8988T (cell line): Measurements from ENCODE around the gene NFATC2.

Source experiments
- DNase-seq: peaks from one replicate; pipeline ENCODE4 v3.0.0; 2011

Gene NFATC2

DNA sequence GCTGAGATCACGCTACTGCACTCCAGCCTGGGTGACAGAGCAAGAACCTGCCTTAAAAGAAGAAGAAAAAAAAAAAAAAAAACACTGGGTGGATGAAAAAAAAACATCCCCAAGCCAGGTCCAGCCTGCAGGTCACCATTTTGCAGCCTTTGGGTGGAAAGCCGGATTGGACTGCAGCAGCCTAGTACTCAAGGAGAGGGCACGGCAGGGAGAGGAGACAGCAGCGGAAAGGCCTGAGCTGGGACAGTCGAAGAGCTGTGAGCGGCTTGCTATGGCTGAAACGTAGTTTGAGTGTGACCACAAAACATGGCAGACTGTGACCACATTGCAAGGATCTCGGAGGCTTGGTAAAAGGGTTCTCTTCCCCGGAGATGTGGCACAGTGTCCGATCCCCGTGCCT lies 173.0 kb downstream of the NFATC2 start:
- DNase-seq: no peak

DNA sequence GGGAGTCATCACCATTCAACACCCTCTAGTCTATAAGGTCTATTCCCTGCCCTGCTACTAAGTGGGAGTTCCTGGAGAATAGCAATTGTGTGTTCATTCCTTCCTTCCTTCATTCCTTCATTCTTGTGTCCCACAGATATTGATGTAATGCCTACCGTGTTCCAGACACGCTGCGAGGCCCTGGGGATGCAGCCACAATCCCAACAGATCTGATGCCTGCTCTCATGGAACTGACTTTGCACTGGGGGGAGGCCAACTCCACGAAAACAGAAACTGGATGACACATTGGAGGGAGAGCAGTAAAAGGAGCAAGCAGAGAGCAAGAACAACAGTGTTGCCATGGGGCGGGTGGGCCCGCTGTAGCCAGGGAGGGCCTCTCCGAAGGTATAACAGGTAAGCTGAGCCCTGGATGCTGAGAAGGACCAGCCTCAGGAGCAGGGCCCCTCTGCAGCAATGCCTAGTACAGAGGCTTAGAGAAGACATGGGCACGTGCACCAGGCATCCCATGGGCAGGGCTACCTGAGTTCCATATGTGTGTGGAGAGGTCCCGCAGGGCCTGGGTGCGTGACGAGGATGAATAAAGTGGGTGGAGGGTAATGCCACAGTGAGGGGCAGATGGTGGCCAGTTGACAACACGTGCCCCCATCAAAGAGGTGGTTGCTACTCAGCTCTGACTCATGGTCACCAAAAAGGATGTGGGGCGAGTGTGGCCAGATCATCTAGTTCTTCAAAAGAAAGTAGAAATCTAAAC lies 173.9 kb downstream of the NFATC2 start:
- DNase-seq: no peak

DNA sequence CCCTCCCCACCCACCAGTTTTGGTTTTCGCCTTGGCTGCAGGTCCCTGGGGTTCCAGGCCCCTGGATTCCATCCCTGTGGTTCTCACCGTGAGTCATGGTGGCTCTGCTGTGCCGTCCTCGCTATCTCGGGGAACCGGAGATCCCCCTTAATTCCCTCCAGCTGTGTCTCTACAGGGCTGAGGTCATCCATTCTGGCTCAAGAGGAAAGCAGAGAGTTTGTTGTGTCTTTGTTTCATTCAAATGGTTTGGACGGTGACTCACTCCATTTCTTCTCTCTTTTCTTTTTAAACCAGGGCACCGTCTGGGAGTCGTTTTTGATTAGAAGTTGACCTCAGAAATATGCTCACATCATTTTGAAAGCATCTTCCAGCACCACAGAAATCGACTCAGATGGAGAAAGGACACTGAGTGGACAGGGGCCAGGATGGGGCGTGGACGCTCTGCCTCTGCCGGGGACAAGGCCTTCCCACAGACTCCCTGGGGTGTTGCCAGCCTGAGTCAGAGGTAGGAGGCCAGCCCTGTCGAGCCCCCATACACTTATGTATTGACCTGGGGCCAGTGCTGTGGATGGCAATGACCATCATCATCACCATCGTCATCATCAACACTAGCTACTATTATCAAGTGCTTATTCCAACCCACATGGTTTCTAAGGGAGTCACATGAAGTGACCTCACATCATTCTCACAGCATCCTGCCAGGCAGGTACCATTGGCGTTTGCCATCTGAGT lies 176.2 kb downstream of the NFATC2 start:
- DNase-seq: no peak

DNA sequence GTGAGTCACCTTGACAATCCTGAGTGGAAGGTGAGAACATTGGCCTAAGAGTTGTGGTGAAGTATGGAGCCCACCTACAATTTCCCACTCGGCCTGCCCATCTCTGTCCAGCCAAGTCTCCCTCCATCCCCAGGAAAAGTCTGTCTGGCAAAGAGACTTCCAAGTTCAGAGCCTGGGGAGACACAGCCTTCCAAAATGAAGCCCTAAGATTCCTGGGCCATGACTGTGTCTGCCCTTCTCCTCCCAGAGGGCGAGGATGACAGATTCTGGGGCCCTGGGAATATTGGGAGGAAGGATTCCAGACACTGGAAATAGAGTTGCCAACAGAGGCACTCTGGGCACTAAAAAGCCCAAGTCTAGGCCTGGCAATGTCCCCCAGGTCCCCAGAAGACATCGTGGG lies 176.8 kb downstream of the NFATC2 start:
- DNase-seq: no peak

DNA sequence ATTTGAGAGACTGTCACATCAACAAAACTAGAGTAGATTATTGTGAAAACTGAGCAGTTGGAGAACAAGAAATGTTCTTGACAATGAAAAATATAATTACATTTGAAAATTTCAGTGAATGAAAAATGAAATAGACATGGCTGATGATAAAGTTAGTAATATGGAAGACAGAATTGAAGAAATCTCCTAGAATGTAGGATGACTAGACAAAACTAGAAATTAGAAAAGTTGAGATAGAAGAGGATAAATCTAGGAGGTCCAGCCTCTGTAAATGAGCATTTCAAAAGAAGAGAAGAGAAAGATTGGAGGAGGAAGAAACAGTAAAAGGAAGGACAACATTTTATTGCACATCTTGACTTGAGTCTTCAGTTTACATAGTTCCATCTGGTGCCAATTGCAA lies 178.7 kb downstream of the NFATC2 start:
- no peak for DNase-seq

DNA sequence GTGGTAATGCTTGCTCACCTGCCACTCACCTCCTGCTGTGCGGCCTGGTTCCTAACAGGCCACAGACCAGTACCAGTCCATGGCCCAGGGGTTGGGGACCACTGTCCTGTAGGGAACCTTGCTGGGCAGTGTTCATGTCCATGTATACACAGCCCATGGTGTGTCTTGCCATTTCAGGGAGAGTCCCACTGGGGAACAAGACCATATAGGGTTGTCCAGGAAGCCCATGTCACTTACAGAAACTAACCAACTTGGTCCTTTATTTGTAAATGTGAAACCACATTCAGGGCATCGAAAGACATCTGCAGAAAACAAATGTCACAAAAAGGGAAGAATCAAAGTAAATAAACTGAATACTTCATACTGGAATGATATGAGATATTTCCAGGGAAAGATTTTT lies 179.1 kb downstream of the NFATC2 start:
- no peak for DNase-seq

DNA sequence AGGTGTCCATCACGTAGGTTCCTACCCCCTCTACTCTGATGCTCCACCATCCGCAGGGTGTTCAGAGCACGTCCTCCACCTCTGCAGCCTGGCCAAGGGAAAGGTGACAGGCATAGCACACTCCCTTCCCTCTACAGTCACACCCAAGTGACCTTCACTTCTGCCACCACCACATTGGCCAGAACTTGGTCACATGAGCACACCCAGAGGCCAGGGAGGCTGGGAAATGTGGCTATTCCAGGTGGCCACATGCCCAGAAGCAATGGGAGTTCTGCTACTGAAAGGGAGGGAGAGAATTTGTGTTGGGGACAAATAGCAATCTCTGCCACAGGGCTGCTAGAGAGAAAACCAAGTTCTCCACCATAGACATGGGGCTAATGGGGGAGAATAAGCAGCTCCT lies 180.3 kb downstream of the NFATC2 start:
- DNase-seq: no peak

DNA sequence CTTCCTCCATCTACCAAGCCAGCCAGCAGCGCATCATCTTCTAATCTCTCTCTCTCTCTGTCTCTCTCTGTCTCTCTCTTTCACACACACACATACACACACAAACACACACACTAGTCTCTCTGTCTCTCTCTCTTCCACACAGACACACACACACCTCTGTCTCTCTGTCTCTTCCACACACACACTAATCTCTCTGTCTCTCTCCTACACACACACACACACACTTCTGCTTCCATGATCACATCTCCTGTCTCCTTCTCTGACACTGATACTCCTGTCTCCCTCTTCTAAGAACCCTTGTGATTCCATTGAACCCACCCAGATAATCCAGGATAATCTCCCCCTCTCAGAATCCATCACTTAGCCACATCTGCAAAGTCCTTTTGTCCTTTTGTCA lies 181.3 kb downstream of the NFATC2 start:
- DNase-seq: no peak

DNA sequence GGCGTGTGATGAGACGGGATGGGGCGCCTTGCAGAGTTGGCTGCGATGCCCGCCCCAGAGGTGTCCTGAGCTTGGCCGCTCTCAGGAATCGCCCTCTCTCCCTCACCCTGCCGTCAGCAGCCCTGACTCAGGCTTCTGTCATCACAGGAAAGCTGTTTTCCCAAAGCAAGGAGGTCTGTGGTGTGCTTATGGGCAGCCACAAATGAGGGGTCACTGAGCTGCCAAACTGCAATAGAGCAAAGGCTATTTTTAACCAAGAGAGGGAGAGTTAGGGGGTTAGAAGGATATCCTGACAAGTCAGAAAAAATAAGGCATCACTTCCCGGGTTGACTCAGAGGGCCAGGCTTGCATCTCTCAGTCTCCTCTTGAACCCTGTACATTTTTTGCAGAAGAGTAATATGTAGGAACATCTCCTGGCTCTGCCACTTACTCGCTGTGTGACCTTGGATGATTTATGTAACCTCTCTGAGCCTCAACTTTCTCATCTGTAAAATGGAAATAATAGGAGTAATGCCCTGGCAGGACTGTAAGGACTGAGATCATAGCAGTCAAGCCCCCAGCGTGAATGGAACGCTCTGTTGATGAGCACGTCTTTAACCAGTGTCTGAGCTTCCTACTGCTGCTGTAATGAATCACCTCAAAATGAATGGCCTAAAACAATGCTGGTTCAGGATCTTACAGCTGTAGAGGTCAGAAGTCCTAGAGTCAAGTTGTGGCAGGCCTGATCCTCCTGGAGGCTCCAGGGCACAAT lies 181.9 kb downstream of the NFATC2 start:
- peak; percentile 61 for DNase-seq

DNA sequence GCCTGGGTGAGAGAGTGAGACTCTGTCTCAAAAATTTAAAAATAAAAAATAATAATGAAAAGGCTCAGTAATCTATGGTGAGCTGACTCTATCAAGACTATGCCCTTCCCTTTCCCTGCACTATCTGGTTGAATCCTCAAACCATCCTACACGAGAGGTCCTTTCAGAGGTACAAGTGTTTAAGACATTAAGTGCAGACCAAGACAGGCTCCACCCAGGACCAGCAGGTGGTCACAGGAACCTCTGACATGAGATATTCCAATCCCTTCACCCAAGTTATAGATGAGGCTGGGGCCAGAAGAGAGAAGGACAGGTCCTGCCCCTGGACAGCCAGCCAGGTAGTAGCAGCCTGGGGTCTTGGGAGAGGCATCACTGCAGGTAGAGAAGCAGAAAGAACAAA lies 182.6 kb downstream of the NFATC2 start:
- no peak for DNase-seq

DNA sequence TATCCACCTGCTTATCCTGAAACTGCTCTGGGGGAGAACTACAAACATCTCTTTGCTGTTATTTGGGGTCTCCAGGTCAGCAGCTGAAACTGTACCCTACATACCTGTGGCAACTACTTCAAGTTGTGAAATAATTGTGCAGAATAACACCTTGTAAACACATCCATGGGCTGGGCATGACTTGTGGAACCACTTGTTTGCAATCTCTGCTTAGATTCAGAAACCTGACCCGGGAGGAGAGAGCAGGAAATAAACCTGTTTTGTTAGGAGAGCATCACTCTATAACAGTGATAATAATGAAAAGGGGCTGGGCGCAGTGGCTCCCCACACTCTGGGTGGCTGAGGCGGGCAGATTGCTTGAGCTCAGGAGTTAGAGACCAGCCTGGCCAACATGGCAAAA lies 183.1 kb downstream of the NFATC2 start:
- DNase-seq: no peak

DNA sequence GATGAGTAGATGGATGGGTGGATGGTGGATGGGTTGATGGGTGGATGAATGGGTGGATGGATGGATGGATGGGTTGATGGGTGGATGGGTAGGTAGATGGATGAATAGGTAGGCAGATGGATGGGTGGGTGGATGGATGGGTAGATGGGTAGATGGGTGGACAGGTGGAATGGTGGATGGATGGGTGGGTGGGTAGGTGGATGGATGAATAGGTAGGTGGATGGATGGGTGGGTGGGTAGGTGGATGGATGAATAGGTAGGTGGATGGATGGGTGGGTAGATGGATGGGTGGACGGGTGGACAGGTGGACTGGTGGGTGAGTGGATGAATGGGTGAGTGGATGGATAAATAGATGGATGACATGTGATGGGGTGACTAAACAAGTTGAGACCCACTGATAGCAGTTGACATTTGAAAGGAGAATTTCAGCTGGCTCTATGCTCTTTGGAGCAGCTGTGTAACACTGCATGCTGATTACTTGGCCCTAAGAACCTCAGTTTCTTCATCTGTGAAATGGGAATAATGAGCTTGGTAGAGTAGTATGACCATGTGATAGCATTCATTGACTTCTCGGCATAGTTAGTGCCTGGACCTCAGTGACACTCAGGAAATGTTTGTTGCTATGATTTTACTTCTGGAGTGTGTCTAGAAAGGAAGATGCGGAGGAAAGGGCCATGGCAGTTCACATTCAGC lies 184.3 kb downstream of the NFATC2 start:
- DNase-seq: no peak

DNA sequence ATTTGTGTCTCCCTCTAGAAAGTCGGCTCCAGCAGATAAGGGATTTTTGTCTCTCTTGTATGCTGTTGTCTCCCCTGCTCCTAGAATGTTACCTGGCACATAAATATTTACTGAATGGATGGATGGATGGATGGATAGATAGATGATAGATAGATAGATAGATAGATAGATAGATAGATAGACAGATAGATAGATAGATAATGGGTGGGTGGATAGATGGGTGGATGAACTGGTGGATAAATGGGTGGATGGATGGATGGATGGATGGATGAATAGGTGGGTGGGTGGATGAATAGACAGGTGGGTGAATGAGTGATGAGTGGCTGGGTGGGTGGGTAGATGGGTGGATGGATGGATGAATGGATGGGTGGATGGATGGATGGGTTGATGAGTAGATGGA lies 185.0 kb downstream of the NFATC2 start:
- DNase-seq: no peak

DNA sequence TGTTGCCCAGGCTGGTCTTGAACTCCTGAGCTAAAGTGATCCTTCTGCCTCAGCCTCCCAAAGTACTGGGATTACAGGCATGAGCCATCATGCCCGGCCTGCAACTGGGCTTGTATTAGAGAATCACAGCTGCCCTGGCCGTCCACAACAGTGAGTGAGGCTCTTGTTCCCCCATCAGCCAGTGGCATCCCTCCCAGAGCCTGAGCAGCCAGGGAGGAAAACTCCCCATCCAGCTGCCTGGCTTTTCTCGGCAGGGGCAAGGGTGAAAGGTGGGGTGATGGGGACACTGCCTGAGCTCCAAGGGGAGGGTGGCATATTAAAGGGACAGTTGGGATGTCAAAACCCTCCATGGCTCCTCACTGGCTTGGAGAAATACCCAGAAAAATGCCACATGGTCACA lies 185.6 kb downstream of the NFATC2 start:
- no peak for DNase-seq

DNA sequence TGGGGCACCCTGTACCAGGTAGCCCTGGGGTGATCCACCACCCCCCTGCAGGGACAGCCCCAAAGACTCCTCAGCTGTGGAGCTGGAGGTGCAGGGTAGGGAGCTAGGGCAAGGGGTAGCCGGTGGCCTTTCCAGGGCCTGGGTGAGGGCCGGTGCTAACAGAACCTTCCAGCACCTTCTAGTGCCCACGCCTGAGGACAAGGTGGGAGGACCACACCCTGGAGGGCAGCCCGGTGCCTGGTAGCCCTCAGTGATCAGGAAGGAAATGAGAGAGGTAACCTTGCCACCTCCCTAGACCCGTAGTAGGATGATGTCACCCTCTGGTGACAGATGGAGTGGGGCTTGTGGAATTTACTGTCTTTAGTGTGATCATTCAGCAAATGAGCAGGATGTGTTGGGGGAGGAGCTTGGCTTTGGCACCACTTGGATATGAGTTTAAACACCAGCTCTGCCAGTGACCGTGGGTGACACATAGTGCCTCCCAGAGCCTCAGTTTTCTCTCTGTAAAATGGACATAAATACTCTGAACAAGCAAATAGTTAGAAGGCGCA lies 187.7 kb downstream of the NFATC2 start:
- DNase-seq: no peak

DNA sequence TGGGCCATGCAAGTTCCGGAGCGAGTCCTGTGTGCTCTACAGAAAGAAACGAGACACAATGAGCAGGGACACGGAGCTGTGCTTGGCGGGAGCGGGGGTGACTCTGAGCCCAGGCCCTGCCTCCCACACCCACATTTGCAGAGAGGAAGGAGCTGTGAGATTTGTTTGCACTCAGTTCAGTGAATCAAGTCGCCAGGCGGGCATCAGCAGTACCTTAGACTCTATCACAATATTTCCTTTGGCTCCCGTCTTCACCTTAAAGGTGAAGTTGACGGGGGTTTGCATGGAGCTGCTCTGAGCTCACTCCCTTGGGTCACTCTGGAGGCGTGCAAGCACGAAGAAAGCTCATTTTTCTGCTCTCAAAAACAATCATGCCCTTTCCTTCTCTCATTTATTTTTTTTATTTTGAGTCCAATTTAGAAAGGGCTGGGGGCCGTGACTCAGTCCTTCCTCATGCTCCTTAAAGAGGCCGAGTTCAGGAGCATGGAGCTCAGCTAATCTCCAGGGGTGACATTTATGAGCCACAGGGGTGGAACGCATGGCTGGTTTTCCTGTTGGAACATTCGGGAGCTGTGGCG lies 188.2 kb downstream of the NFATC2 start:
- no peak for DNase-seq

DNA sequence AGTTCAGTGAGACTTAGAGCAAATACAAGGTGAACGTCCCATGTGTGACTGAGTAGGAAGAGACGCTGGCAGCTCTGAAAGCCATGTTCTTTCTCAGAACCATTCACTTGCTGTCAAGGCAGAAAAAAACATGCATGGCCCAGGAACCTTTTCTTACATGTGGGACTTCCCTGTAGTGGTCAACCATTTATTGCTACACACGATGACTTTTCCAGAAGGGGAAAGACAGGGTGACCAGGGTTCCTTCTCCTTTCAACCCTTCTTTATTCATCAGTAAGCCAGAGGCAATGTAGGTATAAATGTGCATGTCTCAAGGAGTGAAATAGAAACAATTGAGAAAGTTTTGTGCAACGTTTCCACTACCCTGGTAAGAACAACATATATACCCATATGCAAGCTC lies 189.0 kb downstream of the NFATC2 start:
- DNase-seq: no peak

DNA sequence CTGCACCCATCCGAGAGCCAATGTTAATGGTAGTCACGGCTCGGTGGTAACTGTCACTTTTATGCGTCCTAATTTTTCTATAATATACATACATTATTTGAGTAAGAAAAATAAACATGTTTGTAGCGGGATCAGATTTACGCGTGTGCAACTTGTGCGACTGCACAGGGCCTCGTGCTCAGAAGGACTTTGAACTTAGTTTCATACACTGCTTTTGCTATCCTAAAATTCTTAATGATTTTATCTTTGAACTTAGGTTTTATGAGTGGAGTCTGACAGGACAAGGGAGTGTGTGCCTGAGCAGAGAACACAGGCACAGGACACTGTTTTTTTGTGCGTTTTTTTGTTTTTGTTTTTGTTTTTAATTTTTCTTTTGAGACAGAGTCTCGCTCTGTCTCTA lies 189.7 kb downstream of the NFATC2 start:
- DNase-seq: no peak

DNA sequence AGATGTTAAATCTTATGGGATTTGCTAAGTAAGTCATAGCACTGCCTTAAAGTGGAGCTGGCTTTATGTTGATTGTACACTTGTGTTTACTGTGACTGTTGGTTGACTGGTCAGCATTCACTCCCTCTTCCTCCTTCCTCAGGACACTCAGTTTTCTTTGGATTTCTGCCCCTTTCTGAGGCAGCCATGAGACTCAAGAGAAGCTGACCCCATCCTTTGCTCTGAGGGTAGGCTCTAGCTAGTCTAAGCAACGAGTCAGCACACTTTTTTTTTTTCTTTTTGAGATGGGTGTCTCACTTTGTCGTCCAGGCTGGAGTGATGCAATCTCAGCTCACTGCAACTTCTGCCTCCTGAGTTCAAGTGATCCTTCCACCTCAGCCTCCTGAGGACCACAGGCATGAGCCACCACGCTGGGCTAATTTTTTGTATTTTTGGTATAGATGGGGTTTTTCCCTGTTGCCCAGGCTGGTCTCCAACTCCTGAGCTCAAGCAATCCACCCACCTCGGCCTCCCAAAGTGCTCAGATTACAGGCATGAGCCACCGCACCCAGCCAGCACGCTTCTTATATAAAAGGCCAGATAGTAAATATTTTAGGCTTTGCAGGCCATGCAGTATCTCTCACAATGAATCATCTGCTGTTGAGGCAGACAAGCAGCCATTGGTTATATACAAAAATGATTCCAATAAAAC lies 191.4 kb downstream of the NFATC2 start:
- DNase-seq: no peak

DNA sequence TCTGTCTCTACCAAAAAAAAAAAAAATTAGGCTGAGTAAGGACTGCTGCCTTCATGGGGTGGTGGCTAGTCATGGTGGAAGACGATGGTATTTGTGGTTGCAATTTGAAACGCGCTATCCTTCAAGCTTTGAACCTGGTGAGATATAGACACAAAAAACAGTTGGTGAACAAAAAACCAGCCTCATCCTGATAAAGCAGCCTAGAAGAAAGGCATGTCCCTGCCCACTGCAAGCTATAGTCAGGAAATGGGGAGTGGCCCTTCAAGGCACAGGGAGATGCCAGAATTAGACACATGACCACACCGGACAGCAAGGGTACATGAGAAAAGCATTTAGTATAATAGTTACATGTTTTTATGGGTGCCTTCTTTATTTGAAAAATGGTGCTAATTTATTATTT lies 193.6 kb downstream of the NFATC2 start:
- no peak for DNase-seq

DNA sequence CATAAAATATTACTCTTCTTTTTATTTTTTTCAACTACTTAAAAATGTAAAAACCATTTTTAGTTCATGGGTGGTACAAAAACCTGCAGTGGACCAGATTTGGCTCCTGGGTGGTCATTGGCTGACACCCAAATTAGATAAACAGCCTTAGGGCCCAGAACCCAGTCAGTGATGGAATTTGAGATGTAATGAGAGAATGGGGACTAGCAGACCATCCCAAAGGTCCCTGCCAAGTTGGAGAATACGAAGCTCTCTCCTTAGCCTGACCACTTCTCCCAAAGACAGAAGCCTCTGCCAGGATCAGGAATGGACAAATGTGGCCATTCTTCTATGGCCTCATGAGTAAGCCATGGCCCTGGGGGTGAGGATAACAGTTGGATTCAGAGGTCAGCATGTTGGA lies 194.7 kb downstream of the NFATC2 start:
- no peak for DNase-seq
